Measurements from ENCODE around the gene SMIM15.

GRCh38 chr5:61123145-61123544, 39.1 kb downstream of the SMIM15 start:
- TF ChIP-seq CTCF (IDR thresholded peaks at IDR 0.05 in 4 of 5, conservative IDR thresholded peaks at IDR 0.05 in 1 of 5) (no peak), POLR2A (IDR thresholded peaks at IDR 0.05) (no peak)
